HCT116 (cell line): ENCODE measurements around the gene MSI2. TPM values are rescaled to one million over a fixed set of nuclear protein-coding genes. Genes with fewer than 3 reads are reported as not detected.

Source experiments
- ATAC-seq: fragments of 200-7000 bp; cut with Tn5 transposase; 2 replicates; pipeline ENCODE4 v1.9.1; 2020; ENCODE audit warnings: mild to moderate bottlenecking, moderate library complexity
- BruUV-seq: library from RNA; stranded (reverse); fragments of 400-500 nt; replicated peaks from 2 replicates; lab custom pipeline; 2021; lab: Mats Ljungman, UMichigan
- CTCF ChIA-PET: fragments of 300-600 bp; sonication (Branson Sonifier 250); formaldehyde crosslinking; loops from one replicate; lab custom pipeline; 2021; ENCODE audit warnings: antibody characterized with exemption; lab: Charles Lee
- POLR2A ChIA-PET: fragments of 300-600, 350-600 bp; sonication (Branson Sonifier 250); formaldehyde crosslinking; loops from one replicate; lab custom pipeline; 2021; ENCODE audit warnings: antibody characterized with exemption; lab: Charles Lee
- RAD21 ChIA-PET, 2 experiments: fragments of 300-600 bp; sonication (Branson Sonifier 250); formaldehyde crosslinking; loops; one replicate each; lab custom pipeline; 2023; ENCODE audit warnings: low total read pairs in 2 of 2; ENCODE audit not compliant: uncharacterized antibody in 2 of 2, unreplicated experiment in 2 of 2, low non-redundant PET in 1 of 2; lab: Charles Lee
- DNase-seq: peaks from one replicate; pipeline ENCODE4 v3.0.0-alpha.2; 2010; ENCODE audit warnings: low read depth, low spot score
- H2AFZ ChIP-seq: fragments of 200-600 bp; shearing (Covaris generic), sonication (generic); 2 replicates; pipeline ENCODE4 v1.6.1; 2017; ENCODE audit warnings: low read depth, mixed run types, mixed read lengths, antibody characterized with exemption, low read length; ENCODE audit not compliant: poor library complexity, severe bottlenecking
- H3K27ac ChIP-seq: 2 replicates; pipeline ENCODE4 v1.5.1; 2012; ENCODE audit warnings: low read depth, low read length
- H3K27me3 ChIP-seq: fragments of 200-600 bp; sonication (generic); 2 replicates; pipeline ENCODE4 v1.6.1; 2016; ENCODE audit warnings: mixed run types, low read length, mixed read lengths; ENCODE audit not compliant: insufficient read depth
- H3K36me3 ChIP-seq, 2 experiments: fragments of 200-500 bp in 1 of 2; fragments of 200-600 bp in 1 of 2; sonication (Bioruptor generic) in 1 of 2; sonication (generic) in 1 of 2; 2 replicates each; pipeline versions ENCODE4 v1.5.1 to v1.6.1; 2014 to 2016; ENCODE audit warnings: low read length in 2 of 2, inconsistent platforms in 1 of 2, mixed read lengths in 1 of 2, mixed run types in 1 of 2; ENCODE audit not compliant: insufficient read depth in 2 of 2, control insufficient read depth in 1 of 2
- H3K4me1 ChIP-seq, 2 experiments: fragments of 200-600 bp in 1 of 2; sonication (generic) in 1 of 2; 2 replicates each; pipeline versions ENCODE4 v1.5.1 to v1.6.1; 2012 to 2017; ENCODE audit warnings: low read length in 2 of 2, inconsistent platforms in 1 of 2, mild to moderate bottlenecking in 1 of 2, mixed read lengths in 1 of 2, mixed run types in 1 of 2, moderate library complexity in 1 of 2; ENCODE audit not compliant: insufficient read depth in 2 of 2, control insufficient read depth in 1 of 2
- H3K4me2 ChIP-seq: fragments of 200-600 bp; sonication (generic); 2 replicates; pipeline ENCODE4 v1.6.1; 2017; ENCODE audit warnings: mixed run types, low read length, mixed read lengths
- H3K4me3 ChIP-seq, 2 experiments: fragments of 200-600 bp in 1 of 2; sonication (generic) in 1 of 2; replicated peaks in 1 of 2; 2 replicates each; pipeline ENCODE4 v1.5.1; 2011 to 2016; ENCODE audit warnings: low read length in 2 of 2, control low read depth in 1 of 2, low read depth in 1 of 2, mild to moderate bottlenecking in 1 of 2, mixed read lengths in 1 of 2, mixed run types in 1 of 2
- H3K79me2 ChIP-seq: fragments of 200-600 bp; sonication (generic); 2 replicates; pipeline ENCODE4 v1.6.1; 2017; ENCODE audit warnings: mild to moderate bottlenecking, mixed run types, low read length, moderate library complexity, mixed read lengths; ENCODE audit not compliant: insufficient read depth
- H3K9ac ChIP-seq: fragments of 200-600 bp; sonication (generic); 2 replicates; pipeline ENCODE4 v1.6.1; 2016; ENCODE audit warnings: low read length, mixed read lengths
- H3K9me2 ChIP-seq: fragments of 200-600 bp; sonication (generic), shearing (Covaris generic); 2 replicates; pipeline ENCODE4 v1.6.1; 2017; ENCODE audit warnings: mixed run types, mild to moderate bottlenecking, moderate library complexity; ENCODE audit not compliant: insufficient read depth
- H3K9me3 ChIP-seq, 2 experiments: fragments of 200-500 bp in 1 of 2; fragments of 200-600 bp in 1 of 2; sonication (Bioruptor generic) in 1 of 2; sonication (generic) in 1 of 2; 2 replicates each; pipeline ENCODE4 v1.6.1; 2014 to 2017; ENCODE audit warnings: low read length in 2 of 2, mixed read lengths in 2 of 2, inconsistent platforms in 1 of 2, low read depth in 1 of 2, mild to moderate bottlenecking in 1 of 2, mixed run types in 1 of 2, moderate library complexity in 1 of 2; ENCODE audit not compliant: control insufficient read depth in 1 of 2, insufficient read depth in 1 of 2
- H4K20me1 ChIP-seq: fragments of 200-600 bp; sonication (generic), shearing (Covaris generic); 2 replicates; pipeline ENCODE4 v1.6.1; 2017; ENCODE audit warnings: mixed run types, mild to moderate bottlenecking, moderate library complexity; ENCODE audit not compliant: insufficient read depth
- ATF3 ChIP-seq: IDR thresholded peaks from 2 replicates; pipeline ENCODE4 v1.6.1; 2012
- CBX3 ChIP-seq: IDR thresholded peaks from 2 replicates; pipeline ENCODE4 v1.6.1; 2012; ENCODE audit warnings: low read depth
- CEBPB ChIP-seq: IDR thresholded peaks from 2 replicates; pipeline ENCODE4 v1.6.1; 2012; ENCODE audit warnings: low read depth
- CTCF ChIP-seq, 3 experiments: fragments of 200-600 bp in 1 of 3; sonication (generic) in 1 of 3; IDR thresholded peaks in 2 of 3; conservative IDR thresholded peaks in 1 of 3; 2 replicates each; pipeline ENCODE4 v1.5.1; 2012 to 2017; ENCODE audit warnings: low read depth in 2 of 3, low read length in 2 of 3, antibody characterized with exemption in 1 of 3, borderline replicate concordance in 1 of 3, control low read depth in 1 of 3, mild to moderate bottlenecking in 1 of 3, mixed read lengths in 1 of 3, mixed run types in 1 of 3, moderate library complexity in 1 of 3; ENCODE audit not compliant: insufficient read depth in 1 of 3
- EGR1 ChIP-seq: IDR thresholded peaks from 2 replicates; pipeline ENCODE4 v1.6.1; 2012; ENCODE audit warnings: low read depth
- ELF1 ChIP-seq: IDR thresholded peaks from 2 replicates; pipeline ENCODE4 v1.6.1; 2012; ENCODE audit warnings: low read depth, borderline replicate concordance
- EZH2 ChIP-seq: fragments of 200-600 bp; sonication (generic); IDR thresholded peaks from 2 replicates; pipeline ENCODE4 v1.6.1; 2017; ENCODE audit warnings: antibody characterized with exemption, mixed run types
- EZH2phosphoT487 ChIP-seq: fragments of 200-600 bp; IDR thresholded peaks from 2 replicates; pipeline ENCODE4 v1.6.1; 2018; ENCODE audit warnings: antibody characterized with exemption, borderline replicate concordance
- JUND ChIP-seq: IDR thresholded peaks from 2 replicates; pipeline ENCODE4 v1.6.1; 2012
- MAX ChIP-seq: IDR thresholded peaks from 2 replicates; pipeline ENCODE4 v1.6.1; 2012
- POLR2AphosphoS5 ChIP-seq: IDR thresholded peaks from 2 replicates; pipeline ENCODE4 v1.6.1; 2011; ENCODE audit warnings: mild to moderate bottlenecking, low read depth, low read length, moderate library complexity
- RAD21 ChIP-seq: IDR thresholded peaks from 2 replicates; pipeline ENCODE4 v1.6.1; 2012; ENCODE audit warnings: low read depth, mild to moderate bottlenecking
- REST ChIP-seq: IDR thresholded peaks from 2 replicates; pipeline ENCODE4 v1.6.1; 2012; ENCODE audit warnings: low read depth
- SIN3A ChIP-seq: IDR thresholded peaks from 2 replicates; pipeline ENCODE4 v1.6.1; 2012; ENCODE audit warnings: low read depth
- YY1 ChIP-seq: IDR thresholded peaks from 2 replicates; pipeline ENCODE4 v1.6.1; 2011; ENCODE audit warnings: low read length, low read depth, moderate library complexity, mild to moderate bottlenecking; ENCODE audit not compliant: insufficient replicate concordance; ENCODE audit errors: extremely low read depth
- ZBTB33 ChIP-seq: IDR thresholded peaks from 2 replicates; pipeline ENCODE4 v1.6.1; 2011; ENCODE audit warnings: mild to moderate bottlenecking, low read length, moderate library complexity; ENCODE audit not compliant: insufficient replicate concordance; ENCODE audit errors: extremely low read depth
- intact Hi-C: fragments of 100-400 bp; cut with micrococcal nuclease; formaldehyde crosslinking; loops from 2 replicates; pipeline ENCODE4 v1.10.0; 2022
- total RNA-seq: library from RNA; stranded (reverse); gene quantifications from one replicate; pipeline ENCODE4 v1.2.1, GENCODE V29; 2021; ENCODE audit not compliant: unreplicated experiment

MSI2 gene
- total RNA-seq, 1 experiment from 2014 or later: 137 TPM

- no peaks in the 10 kb centered on the region for H3K9me2 ChIP-seq
- ATAC-seq (no peak), DNase-seq (no peak)
- POLR2A ChIA-PET: no interaction called here
- H3K4me2 ChIP-seq: no peak overlapping the region
- H3K36me3 ChIP-seq: no peaks in the 10 kb centered on the region
- intact Hi-C loops: no loop called here
- no peak overlapping the region for H2AFZ ChIP-seq
- H3K27me3 ChIP-seq: no peaks in the 10 kb centered on the region
- no peaks in the 10 kb centered on the region for H4K20me1 ChIP-seq
- peaks cover 4 to 9% of the 10 kb centered on the region in 2 experiments; a peak in 2 of 4 replicates for H3K4me1 ChIP-seq
- RAD21 ChIA-PET: no interaction called here
- H3K27ac ChIP-seq: no peak overlapping the region
- no peak overlapping the region for H3K4me3 ChIP-seq
- H3K9ac ChIP-seq: no peak overlapping the region
- no peak for TF ChIP-seq YY1
- TF ChIP-seq JUND: no peak
- no peak for TF ChIP-seq CTCF (IDR thresholded peaks at IDR 0.05 in 2 of 3, conservative IDR thresholded peaks at IDR 0.05 in 1 of 3; ENCODE audit: borderline replicate concordance in 1 of 3, insufficient read depth in 1 of 3, low read depth in 2 of 3, low read length in 2 of 3)
- TF ChIP-seq EZH2phosphoT487: no peak
- no peak for TF ChIP-seq EZH2
- TF ChIP-seq CBX3: no peak
- TF ChIP-seq MAX: no peak
- no peak for TF ChIP-seq SIN3A
- TF ChIP-seq ATF3: no peak
- TF ChIP-seq REST: no peak
- TF ChIP-seq ZBTB33: no peak
- no peak for TF ChIP-seq CEBPB
- no peak for TF ChIP-seq EGR1
- TF ChIP-seq ELF1: no peak
- no peak for TF ChIP-seq RAD21
- no peak for TF ChIP-seq POLR2AphosphoS5
- no peaks in the 10 kb centered on the region for H3K9me3 ChIP-seq
- no TSS peak for BruUV-seq
- CTCF ChIA-PET: no interaction called here
- no peaks in the 10 kb centered on the region for H3K79me2 ChIP-seq
Observed at GRCh38 chr17:57562184-57562698, 305.9 kb downstream of the MSI2 start.
